GM12874 (cell line): ENCODE results near the gene SCN1A.

Experiments
- CTCF ChIP-seq: IDR thresholded peaks from 2 replicates; pipeline ENCODE4 v1.5.1; 2011; ENCODE audit warnings: low read depth, mild to moderate bottlenecking, control low read depth, low read length, moderate library complexity; ENCODE audit not compliant: insufficient read depth

Gene SCN1A

GRCh38 chr2:166117491-166117890 lies 10.3 kb downstream of the SCN1A start:
- TF ChIP-seq CTCF: no peak

GRCh38 chr2:166115589-166115988 lies 12.2 kb downstream of the SCN1A start:
- no peak for TF ChIP-seq CTCF

- no peak for TF ChIP-seq CTCF
These were observed 15.6 kb downstream of the SCN1A start for GRCh38 chr2:166112193-166112605.

GRCh38 chr2:166106431-166107015 lies 21.3 kb downstream of the SCN1A start:
- TF ChIP-seq CTCF: peak; percentile 27; the same call in 1 of the 2 replicates

- no peak for TF ChIP-seq CTCF
These were observed 23.0 kb downstream of the SCN1A start for GRCh38 chr2:166104773-166105172.

- no peak for TF ChIP-seq CTCF
These were observed 23.7 kb downstream of the SCN1A start for GRCh38 chr2:166104084-166104483.

GRCh38 chr2:166094325-166094724 lies 33.5 kb downstream of the SCN1A start:
- TF ChIP-seq CTCF: no peak
